ENCODE measurements around the gene RGMB. TPM values are rescaled to one million over a fixed set of nuclear protein-coding genes. Genes with fewer than 3 reads are reported as not detected.
A peak's percentile ranks its signal among the peaks of the same experiment; 100 is the strongest.

Gene RGMB
- total and polyA plus RNA-seq, 3 donors from 2014 or later: 22.4 to 47.4 (median 41.2) TPM

- Histone ChIP-seq H3K9me3 (no peaks in the 10 kb centered on the region), H3K36me3 (ENCODE audit: low read depth, missing control alignments) (no peaks in the 10 kb centered on the region), H3K4me1 (peaks cover 5% of the 10 kb centered on the region), H3K27me3 (no peaks in the 10 kb centered on the region), H3K4me3 (peak overlapping the region; percentile 60 to 77), H3K27ac (peak overlapping the region; percentile 62 to 71)
- 0% methylated on average over 4 to 12 of the region's 12 CpGs for WGBS, 2 donors
- TF ChIP-seq CTCF (IDR thresholded peaks at IDR 0.05) (no peak), POLR2A (IDR thresholded peaks at IDR 0.05) (no peak)
- intact Hi-C loops (cut with DNase I; ENCODE audit: low total_unique reads): loop anchor here (5.0 kb wide), 1 partner anchor 1963 kb away; the partner anchor contains the start of gene ERAP1
- DNase-seq: peak; percentile 52
Measured at GRCh38 chr5:98769959-98770208, 3.6 kb upstream of the RGMB start.

- Histone ChIP-seq H3K9me3 (no peaks in the 10 kb centered on the region), H3K4me1 (peaks cover 5% of the 10 kb centered on the region), H3K4me3 (peak overlapping the region; percentile 60 to 77), H3K36me3 (ENCODE audit: low read depth, missing control alignments) (no peaks in the 10 kb centered on the region), H3K27me3 (no peaks in the 10 kb centered on the region), H3K27ac (peak overlapping the region; percentile 62 to 71)
- intact Hi-C loops (cut with DNase I; ENCODE audit: low total_unique reads): loop anchor here (5.0 kb wide), 1 partner anchor 1963 kb away; the partner anchor contains the start of gene ERAP1
- WGBS, 2 donors: 0 to 1% methylated on average over 38 of the region's 39 CpGs
- peak; percentile 71 for DNase-seq
- TF ChIP-seq CTCF (IDR thresholded peaks at IDR 0.05): no peak
- TF ChIP-seq POLR2A (IDR thresholded peaks at IDR 0.05): no peak
Measured at GRCh38 chr5:98770209-98770910, 3.1 kb upstream of the RGMB start.

DNA sequence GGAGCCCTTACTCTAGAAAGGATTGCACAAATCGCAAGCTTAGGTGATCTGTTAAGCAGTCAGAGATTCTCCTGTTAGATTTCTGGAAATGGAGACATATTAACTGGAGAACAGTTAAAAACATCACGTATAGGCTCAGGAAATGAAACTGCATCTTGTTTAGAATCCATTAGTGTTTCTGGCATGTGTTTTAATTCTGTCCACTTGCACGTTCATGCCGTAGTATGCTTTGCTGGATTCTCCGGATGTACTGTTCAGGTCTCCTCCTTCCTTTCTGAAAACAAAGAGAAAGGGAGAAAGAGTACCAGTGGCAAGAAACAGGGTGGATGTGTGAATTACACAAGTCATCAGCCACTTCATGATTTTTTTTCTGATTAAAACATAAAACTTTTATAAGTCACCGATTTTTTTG, 2.5 kb upstream of the RGMB start:
- Histone ChIP-seq H3K9me3 (no peaks in the 10 kb centered on the region), H3K27ac (peak overlapping the region; percentile 62 to 71), H3K4me1 (peaks cover 5% of the 10 kb centered on the region), H3K27me3 (no peaks in the 10 kb centered on the region), H3K4me3 (peak overlapping the region; percentile 60 to 77), H3K36me3 (ENCODE audit: low read depth, missing control alignments) (no peaks in the 10 kb centered on the region)
- no peak for DNase-seq
- 0 to 2% methylated on average over 6 of the region's 6 CpGs for WGBS, 2 donors
- TF ChIP-seq CTCF (IDR thresholded peaks at IDR 0.05): no peak
- intact Hi-C loops (cut with DNase I; ENCODE audit: low total_unique reads): loop anchor here (5.0 kb wide), 1 partner anchor 1964 kb away; the partner anchor contains the start of gene ERAP1

- intact Hi-C loops (cut with DNase I; ENCODE audit: low total_unique reads): loop anchor here (5.0 kb wide), 1 partner anchor 1964 kb away; the partner anchor contains the start of gene ERAP1
- peak; percentile 88 for DNase-seq
Measured at GRCh38 chr5:98771382-98772109, 1.9 kb upstream of the RGMB start.

More at GRCh38 chr5:98771382-98772109, 1.9 kb upstream of the RGMB start:
- Histone ChIP-seq H3K9me3 (no peaks in the 10 kb centered on the region), H3K4me3 (peak overlapping the region; percentile 60 to 77), H3K27ac (peak overlapping the region; percentile 62 to 71), H3K36me3 (ENCODE audit: low read depth, missing control alignments) (no peaks in the 10 kb centered on the region), H3K4me1 (peaks cover 5% of the 10 kb centered on the region), H3K27me3 (no peaks in the 10 kb centered on the region)
- WGBS, 2 donors: 2 to 3% methylated on average over 18 of the region's 18 CpGs
- TF ChIP-seq CTCF (IDR thresholded peaks at IDR 0.05) (peak; percentile 86 to 92 (median 91)), POLR2A (IDR thresholded peaks at IDR 0.05) (no peak)
